Tibial nerve (tissue), 4 donors: ENCODE results near the gene MAGEF1.

Experiments used
- EP300 ChIP-seq, 2 donors: sonication (generic); formaldehyde crosslinking; IDR thresholded peaks; one replicate each; pipeline ENCODE4 v1.6.1; 2017; ENCODE audit warnings: antibody characterized with exemption in 2 of 2, mild to moderate bottlenecking in 1 of 2
- POLR2A ChIP-seq, 2 donors: fragments of 450-650 bp; IDR thresholded peaks; one replicate each; pipeline ENCODE4 v1.6.1; 2017; ENCODE audit warnings: antibody characterized with exemption in 2 of 2, mild to moderate bottlenecking in 2 of 2, moderate library complexity in 2 of 2
- TF ChIP-seq, protein P1 (sequence below), 5 experiments: fragments of 200-600 bp in 3 of 5; fragments of 450-650 bp in 2 of 5; sonication (generic) in 3 of 5; IDR thresholded peaks; one replicate each; pipeline ENCODE4 v1.5.1; 2016 to 2019; ENCODE audit warnings: antibody characterized with exemption in 5 of 5, mild to moderate bottlenecking in 3 of 5, moderate library complexity in 2 of 5

DNA sequence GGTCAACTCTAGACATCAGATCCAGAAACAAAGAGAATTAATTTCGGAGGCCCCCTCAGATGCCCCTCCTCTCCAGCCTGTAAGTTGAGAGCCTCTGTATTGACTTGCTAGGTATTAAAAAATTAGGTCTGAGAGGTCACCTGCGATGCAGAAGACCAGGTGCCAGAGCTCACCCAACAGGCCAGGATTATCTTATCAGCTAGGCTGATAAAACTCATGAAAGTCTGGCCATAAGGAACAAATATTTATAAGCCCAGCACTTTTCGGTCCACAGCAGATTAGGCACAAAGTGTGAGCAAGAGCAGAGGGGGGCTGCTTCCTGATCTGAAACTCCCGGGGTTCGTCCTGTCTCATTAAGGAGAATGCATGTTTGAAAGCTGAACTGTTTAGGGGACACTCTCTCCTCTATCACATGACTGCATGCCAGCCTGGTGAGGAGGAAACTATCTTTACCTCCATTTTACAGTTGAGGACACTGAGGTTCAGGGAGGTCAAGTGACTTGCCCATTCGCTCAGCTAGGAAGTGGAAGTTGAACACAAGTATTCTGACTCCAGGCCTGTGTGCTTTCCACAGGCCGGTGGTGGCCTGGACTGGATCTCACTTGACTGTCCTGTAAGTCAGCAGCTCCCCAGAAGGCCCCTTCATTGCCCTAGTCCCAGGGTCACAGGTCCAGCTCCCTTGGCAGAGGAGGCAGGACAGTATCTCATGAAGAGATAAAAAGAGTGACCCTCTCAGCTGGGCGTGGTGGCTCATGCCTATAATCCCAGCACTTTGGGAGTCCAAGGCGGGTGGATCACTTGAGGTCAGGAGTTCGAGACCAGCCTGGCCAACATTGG lies 39.6 kb upstream of the MAGEF1 start:
- TF ChIP-seq, protein P1, sequence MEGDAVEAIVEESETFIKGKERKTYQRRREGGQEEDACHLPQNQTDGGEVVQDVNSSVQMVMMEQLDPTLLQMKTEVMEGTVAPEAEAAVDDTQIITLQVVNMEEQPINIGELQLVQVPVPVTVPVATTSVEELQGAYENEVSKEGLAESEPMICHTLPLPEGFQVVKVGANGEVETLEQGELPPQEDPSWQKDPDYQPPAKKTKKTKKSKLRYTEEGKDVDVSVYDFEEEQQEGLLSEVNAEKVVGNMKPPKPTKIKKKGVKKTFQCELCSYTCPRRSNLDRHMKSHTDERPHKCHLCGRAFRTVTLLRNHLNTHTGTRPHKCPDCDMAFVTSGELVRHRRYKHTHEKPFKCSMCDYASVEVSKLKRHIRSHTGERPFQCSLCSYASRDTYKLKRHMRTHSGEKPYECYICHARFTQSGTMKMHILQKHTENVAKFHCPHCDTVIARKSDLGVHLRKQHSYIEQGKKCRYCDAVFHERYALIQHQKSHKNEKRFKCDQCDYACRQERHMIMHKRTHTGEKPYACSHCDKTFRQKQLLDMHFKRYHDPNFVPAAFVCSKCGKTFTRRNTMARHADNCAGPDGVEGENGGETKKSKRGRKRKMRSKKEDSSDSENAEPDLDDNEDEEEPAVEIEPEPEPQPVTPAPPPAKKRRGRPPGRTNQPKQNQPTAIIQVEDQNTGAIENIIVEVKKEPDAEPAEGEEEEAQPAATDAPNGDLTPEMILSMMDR (IDR thresholded peaks at IDR 0.05): no peak
- TF ChIP-seq POLR2A (IDR thresholded peaks at IDR 0.05): no peak
- TF ChIP-seq EP300 (IDR thresholded peaks at IDR 0.05): no peak
